K562 (cell line): ENCODE results near the gene RPH3AL. TPM values are rescaled to one million over a fixed set of nuclear protein-coding genes. Genes with fewer than 3 reads are reported as not detected.

Source experiments
- ATAC-seq: fragments of 200-7000 bp; cut with Tn5 transposase; 3 replicates; pipeline ENCODE4 v1.9.1; 2020; ENCODE audit warnings: moderate library complexity
- BruUV-seq: library from RNA; stranded (reverse); fragments of 400-500 nt; replicated peaks from 2 replicates; lab custom pipeline; 2021; lab: Mats Ljungman, UMichigan
- CTCF ChIA-PET: fragments of 300-600 bp; formaldehyde crosslinking; extraction: SDS; loops from one replicate; lab custom pipeline; 2021; ENCODE audit warnings: low intra/inter-chr PET ratio; lab: Yijun Ruan, JAX
- POLR2A ChIA-PET: fragments of 300-600, 350-650 bp; sonication (Branson Sonifier 250); formaldehyde crosslinking; extraction: SDS; loops from one replicate; lab custom pipeline; 2021; ENCODE audit warnings: antibody characterized with exemption, inconsistent platforms; lab: Yijun Ruan, JAX
- DNase-seq, 4 experiments: peaks; one replicate each; pipeline versions ENCODE4 v3.0.0 to v3.0.0-alpha.2; 2011 to 2018; ENCODE audit warnings: low spot score in 3 of 4, mixed read lengths in 3 of 4; ENCODE audit errors: extremely low read depth in 1 of 4
- FAIRE-seq: peaks from 2 replicates; lab custom pipeline; 2011; peaks lifted over from hg19 to GRCh38; lab: Jason Lieb, UNC
- H2AFZ ChIP-seq: 2 replicates; pipeline ENCODE4 v1.6.0; 2011; ENCODE audit warnings: low read depth, low read length, control low read depth, inconsistent platforms
- H3K27ac ChIP-seq: fragments of 200-600 bp; 3 replicates; pipeline ENCODE4 v1.8.0; 2011; ENCODE audit warnings: low read depth, mild to moderate bottlenecking, control low read depth, inconsistent platforms, low read length, moderate library complexity, mixed read lengths; ENCODE audit errors: extremely low read depth
- H3K27me3 ChIP-seq, 2 experiments: fragments of 300-600 bp in 1 of 2; 2 replicates in 1 of 2; 3 replicates in 1 of 2; pipeline versions ENCODE4 v1.6.0 to v1.8.0; 2011; ENCODE audit warnings: inconsistent platforms in 2 of 2, low read length in 2 of 2, mild to moderate bottlenecking in 1 of 2, mixed read lengths in 1 of 2, moderate library complexity in 1 of 2; ENCODE audit not compliant: control insufficient read depth in 2 of 2, insufficient read depth in 2 of 2
- H3K36me3 ChIP-seq: fragments of 300-600 bp; 3 replicates; pipeline ENCODE4 v1.8.0; 2011; ENCODE audit warnings: mild to moderate bottlenecking, low read length, inconsistent platforms; ENCODE audit not compliant: control insufficient read depth, insufficient read depth
- H3K4me1 ChIP-seq, 2 experiments: fragments of 200-600 bp in 1 of 2; replicated peaks in 1 of 2; 2 replicates in 1 of 2; 3 replicates in 1 of 2; pipeline versions ENCODE4 v1.5.1 to v1.8.0; 2011; ENCODE audit warnings: inconsistent platforms in 2 of 2, low read length in 2 of 2, mild to moderate bottlenecking in 1 of 2, mixed read lengths in 1 of 2, moderate library complexity in 1 of 2; ENCODE audit not compliant: control insufficient read depth in 2 of 2, insufficient read depth in 2 of 2
- H3K4me2 ChIP-seq: 2 replicates; pipeline ENCODE4 v1.6.1; 2011; ENCODE audit warnings: low read length, control low read depth, inconsistent platforms, mixed read lengths; ENCODE audit not compliant: insufficient read depth
- H3K4me3 ChIP-seq: fragments of 200-600 bp; sonication (generic), shearing (Covaris generic); 2 replicates; pipeline ENCODE4 v1.5.1; 2016; ENCODE audit warnings: control low read depth, inconsistent platforms
- H3K79me2 ChIP-seq: fragments of 200-600 bp; 3 replicates; pipeline ENCODE4 v1.8.0; 2011; ENCODE audit warnings: low read length, inconsistent platforms; ENCODE audit not compliant: control insufficient read depth, insufficient read depth
- H3K9ac ChIP-seq, 2 experiments: 2 replicates each; pipeline versions ENCODE4 v1.6.0 to v1.6.1; 2011; ENCODE audit warnings: low read depth in 2 of 2, low read length in 2 of 2, control low read depth in 1 of 2, inconsistent platforms in 1 of 2, mild to moderate bottlenecking in 1 of 2, mixed read lengths in 1 of 2; ENCODE audit not compliant: insufficient read depth in 1 of 2
- H3K9me1 ChIP-seq: one replicate; pipeline ENCODE4 v1.6.0; 2011; ENCODE audit warnings: inconsistent platforms, mild to moderate bottlenecking, low read length, moderate library complexity; ENCODE audit not compliant: control insufficient read depth, insufficient read depth
- H3K9me3 ChIP-seq: replicated peaks from 2 replicates; pipeline ENCODE4 v1.5.1; 2011; ENCODE audit warnings: low read depth, low read length, inconsistent platforms; ENCODE audit not compliant: control insufficient read depth, insufficient read depth
- H4K20me1 ChIP-seq: replicated peaks from 2 replicates; pipeline ENCODE4 v1.6.1; 2011; ENCODE audit warnings: low read length, inconsistent platforms, mixed read lengths; ENCODE audit not compliant: control insufficient read depth, insufficient read depth
- ESRRA ChIP-seq: fragments of 450-650 bp; IDR thresholded peaks from 2 replicates; pipeline ENCODE4 v1.6.1; 2014; ENCODE audit warnings: low read depth, mild to moderate bottlenecking, moderate library complexity, borderline replicate concordance
- HNRNPUL1 ChIP-seq: fragments of 200-400 bp; formaldehyde crosslinking; IDR thresholded peaks from 2 replicates; pipeline ENCODE4 v1.6.1; 2017; ENCODE audit warnings: low read length
- RBM25 ChIP-seq: fragments of 200-400 bp; formaldehyde crosslinking; IDR thresholded peaks from 2 replicates; pipeline ENCODE4 v1.6.1; 2018; ENCODE audit warnings: low read length, low read depth, moderate library complexity; ENCODE audit not compliant: severe bottlenecking
- U2AF1 ChIP-seq: fragments of 200-400 bp; formaldehyde crosslinking; optimal IDR thresholded peaks from 2 replicates; pipeline ENCODE3; 2017; ENCODE audit warnings: mild to moderate bottlenecking, low read depth, low read length, moderate library complexity
- WGBS: fragments of 100-300 bp; shearing (Covaris generic); methylation state at CpG from one replicate; pipeline ENCODE4 v1.1.6; 2016; ENCODE audit warnings: low coverage, mixed read lengths; ENCODE audit not compliant: insufficient coverage; ENCODE audit errors: missing lambda C conversion rate; 5-methylcytosine and 5-hydroxymethylcytosine counted together
- in situ Hi-C: fragments of 300-500 bp; cut with MboI; formaldehyde crosslinking; loops from 4 replicates; pipeline ENCODE4 v1.15.0; 2018; ENCODE audit warnings: inconsistent platforms, mixed read lengths
- intact Hi-C: fragments of 100-400 bp; cut with micrococcal nuclease; formaldehyde crosslinking; loops from 2 replicates; pipeline ENCODE4 v1.14.2; 2022
- polyA plus RNA-seq, 8 experiments: library from polyadenylated mRNA; depleted of rRNA in 4 of 8; stranded (reverse) in 5 of 8; unstranded in 3 of 8; fragments of >200 nt; fragmentation: Nextera tagmentation in 2 of 8; fragmentation: Illumina TruSeq in 1 of 8; extraction: Ambion mirVana in 2 of 8; extraction: Trizol in 1 of 8; gene quantifications; 2 replicates each; pipeline versions ENCODE4 v1.2.1 to v1.2.3, GENCODE V29; 2011 to 2014; ENCODE audit warnings: inconsistent platforms in 1 of 8, missing spikeins in 1 of 8
- total RNA-seq, 7 experiments: library from RNA; depleted of rRNA in 6 of 7; stranded (reverse); fragments of >200 nt in 6 of 7; fragmentation: Illumina TruSeq in 2 of 7; extraction: Trizol in 2 of 7; gene quantifications; 2 replicates each; pipeline versions ENCODE4 v1.2.1 to v1.2.3, GENCODE V29; 2011 to 2021; ENCODE audit warnings: low replicate concordance in 1 of 7

The RPH3AL gene
- total and polyA plus RNA-seq, 9 of the 15 experiments (the other 6 are each of a cell fraction or from before 2014, with no cell fraction given), result 0.18 to 1.7 (median 0.39) TPM

DNA sequence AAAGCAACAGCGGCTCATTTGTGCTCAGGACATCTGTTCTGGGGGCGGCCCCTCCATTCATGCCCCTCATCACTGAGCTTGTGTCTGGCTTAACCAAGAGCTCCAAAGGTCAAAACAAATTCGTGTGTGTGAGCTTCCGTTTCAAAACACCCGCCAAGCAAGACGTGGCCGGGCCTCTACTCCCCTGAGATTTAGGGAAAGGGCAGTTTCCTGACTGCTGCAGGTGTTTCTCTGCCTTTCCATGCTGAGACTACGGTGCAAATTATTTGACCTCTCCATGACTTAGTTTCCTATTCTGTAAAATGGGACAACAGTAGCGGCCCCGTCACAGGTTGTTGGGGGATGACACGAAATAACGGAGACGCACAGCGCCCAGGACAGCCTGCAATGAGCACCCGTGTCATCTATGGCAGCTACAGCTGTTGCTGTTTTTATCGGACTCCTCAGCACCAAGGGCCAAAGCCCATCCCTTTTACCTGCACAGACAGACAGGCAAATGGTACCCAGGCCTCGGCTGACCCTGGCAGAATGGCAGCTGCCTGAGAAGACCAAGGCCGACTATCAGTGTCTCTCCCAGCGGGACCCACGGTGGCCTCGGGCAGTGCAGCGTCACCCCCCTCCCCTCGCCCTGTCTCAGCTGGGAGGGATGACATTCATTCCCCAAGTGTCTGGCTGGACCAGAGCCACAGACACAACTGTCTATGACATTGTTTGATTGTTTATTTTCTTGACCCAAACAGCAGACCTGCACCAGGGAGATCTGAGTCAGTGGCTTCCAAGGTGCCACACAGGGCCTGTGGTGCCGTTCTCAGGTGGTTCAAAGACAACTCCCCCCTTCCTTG is 120.4 kb downstream of the RPH3AL start:
- Histone ChIP-seq H3K9me3 (no peaks in the 10 kb centered on the region), H3K4me2 (no peak overlapping the region), H3K27me3 (peaks cover 6 to 43% of the 10 kb centered on the region in 2 experiments; a peak in 4 of 5 replicates), H2AFZ (no peak overlapping the region), H3K79me2 (no peaks in the 10 kb centered on the region), H3K4me1 (no peaks in the 10 kb centered on the region; a peak in 2 of 5 replicates), H3K9ac (no peak overlapping the region), H3K4me3 (no peak overlapping the region), H3K36me3 (no peaks in the 10 kb centered on the region), H3K9me1 (no peaks in the 10 kb centered on the region), H3K27ac (no peak overlapping the region), H4K20me1 (no peaks in the 10 kb centered on the region)
- BruUV-seq, result no TSS peak
- POLR2A ChIA-PET, result interaction anchor here (0.6 kb wide), 2 partner anchors 19 to 591 kb away, joined by 3 read pairs; no protein-coding TSS in a partner anchor
- in situ Hi-C loops, result no loop called here
- CTCF ChIA-PET, result no interaction called here
- intact Hi-C loops, result no loop called here
- TF ChIP-seq U2AF1 (no peak), ESRRA (peak; percentile 71), HNRNPUL1 (no peak), RBM25 (peak; percentile 28)
- DNase-seq, result no peak
- whole genome bisulfite sequencing, result 2% methylated on average over 21 of the region's 24 CpGs
- no peak for ATAC-seq
- FAIRE-seq, result no peak
